SK-N-SH (cell line): ENCODE measurements around the gene CFAP299. TPM values are rescaled to one million over a fixed set of nuclear protein-coding genes. Genes with fewer than 3 reads are reported as not detected.
A peak's percentile ranks its signal among the peaks of the same experiment; 100 is the strongest.

Source experiments
- CTCF ChIA-PET: fragments of 300-600, 350-600 bp; formaldehyde crosslinking; extraction: SDS; loops from one replicate; lab custom pipeline; 2021; lab: Yijun Ruan, JAX
- POLR2A ChIA-PET: fragments of 350-600 bp; sonication (Branson Sonifier 250); formaldehyde crosslinking; extraction: SDS; loops from one replicate; lab custom pipeline; 2020; ENCODE audit warnings: antibody characterized with exemption, inconsistent platforms; lab: Yijun Ruan, JAX
- DNase-seq: peaks from one replicate; pipeline ENCODE4 v3.0.0; 2012
- H2AFZ ChIP-seq: fragments of 200-600 bp; sonication (generic); 2 replicates; pipeline ENCODE4 v1.8.1; 2016; ENCODE audit warnings: antibody characterized with exemption, mild to moderate bottlenecking, low read depth
- H3F3A ChIP-seq: fragments of 200-600 bp; sonication (generic); replicated peaks from 2 replicates; pipeline ENCODE3; 2016; ENCODE audit warnings: antibody characterized with exemption, mild to moderate bottlenecking; ENCODE audit not compliant: insufficient read depth
- H3K27ac ChIP-seq, 2 experiments: fragments of 200-500 bp in 1 of 2; fragments of 200-600 bp in 1 of 2; sonication (Bioruptor generic) in 1 of 2; sonication (generic), shearing (Covaris generic) in 1 of 2; 2 replicates each; pipeline versions ENCODE4 v1.5.1 to v1.6.1; 2014 to 2016; ENCODE audit warnings: low read depth in 2 of 2, inconsistent platforms in 1 of 2, low read length in 1 of 2, mild to moderate bottlenecking in 1 of 2, mixed read lengths in 1 of 2
- H3K27me3 ChIP-seq: fragments of 200-600 bp; sonication (generic), shearing (Covaris generic); 2 replicates; pipeline ENCODE4 v1.6.1; 2016; ENCODE audit warnings: mixed run types; ENCODE audit not compliant: insufficient read depth
- H3K36me3 ChIP-seq, 2 experiments: fragments of 200-500 bp in 1 of 2; fragments of 200-600 bp in 1 of 2; sonication (Bioruptor generic) in 1 of 2; sonication (generic) in 1 of 2; replicated peaks in 1 of 2; 2 replicates each; pipeline versions ENCODE3 to v1.5.1; 2014 to 2016; ENCODE audit warnings: low read length in 1 of 2, mild to moderate bottlenecking in 1 of 2; ENCODE audit not compliant: insufficient read depth in 2 of 2, control insufficient read depth in 1 of 2
- H3K4me1 ChIP-seq, 2 experiments: fragments of 200-500 bp in 1 of 2; fragments of 200-600 bp in 1 of 2; sonication (Bioruptor generic) in 1 of 2; sonication (generic), shearing (Covaris generic) in 1 of 2; 2 replicates each; pipeline versions ENCODE4 v1.5.1 to v1.6.1; 2014 to 2016; ENCODE audit warnings: low read depth in 1 of 2, low read length in 1 of 2, mixed run types in 1 of 2; ENCODE audit not compliant: insufficient read depth in 2 of 2, control insufficient read depth in 1 of 2
- H3K4me2 ChIP-seq: fragments of 200-600 bp; sonication (generic), shearing (Covaris generic); 2 replicates; pipeline ENCODE4 v1.6.1; 2017; ENCODE audit warnings: mixed run types
- H3K4me3 ChIP-seq, 2 experiments: fragments of 200-500 bp in 1 of 2; fragments of 200-600 bp in 1 of 2; sonication (Bioruptor generic) in 1 of 2; sonication (generic), shearing (Covaris generic) in 1 of 2; 2 replicates each; pipeline versions ENCODE4 v1.5.1 to v1.8.1; 2014 to 2016; ENCODE audit warnings: low read depth in 2 of 2, inconsistent platforms in 1 of 2, low read length in 1 of 2, mild to moderate bottlenecking in 1 of 2, mixed read lengths in 1 of 2, moderate library complexity in 1 of 2
- H3K79me2 ChIP-seq: fragments of 200-600 bp; sonication (generic); 2 replicates; pipeline ENCODE4 v1.8.1; 2017; ENCODE audit warnings: mild to moderate bottlenecking; ENCODE audit not compliant: insufficient read depth
- H3K9ac ChIP-seq: fragments of 200-600 bp; sonication (generic); 2 replicates; pipeline ENCODE4 v1.6.1; 2017; ENCODE audit warnings: mixed run types
- H3K9me2 ChIP-seq: fragments of 200-600 bp; sonication (generic); 2 replicates; pipeline ENCODE4 v1.6.1; 2017; ENCODE audit warnings: mixed run types
- H3K9me3 ChIP-seq: fragments of 200-600 bp; sonication (generic); 2 replicates; pipeline ENCODE4 v1.6.1; 2017; ENCODE audit warnings: mixed run types, mild to moderate bottlenecking, moderate library complexity
- H4K20me1 ChIP-seq: fragments of 200-600 bp; sonication (generic); 2 replicates; pipeline ENCODE4 v1.6.1; 2017; ENCODE audit warnings: mild to moderate bottlenecking, mixed run types; ENCODE audit not compliant: insufficient read depth
- CHD2 ChIP-seq: fragments of 150-350 bp; IDR thresholded peaks from 2 replicates; pipeline ENCODE4 v1.6.1; 2018; ENCODE audit warnings: low read length; ENCODE audit not compliant: partially characterized antibody
- CTCF ChIP-seq: fragments of 200-600 bp; sonication (generic); IDR thresholded peaks from 2 replicates; pipeline ENCODE4 v1.6.1; 2017; ENCODE audit warnings: antibody characterized with exemption, mild to moderate bottlenecking, moderate library complexity
- FOSL2 ChIP-seq: IDR thresholded peaks from 2 replicates; pipeline ENCODE4 v1.4.0; 2012; ENCODE audit warnings: low read depth, mild to moderate bottlenecking, moderate library complexity, borderline replicate concordance
- FOXJ3 ChIP-seq: sonication (generic); formaldehyde crosslinking; IDR thresholded peaks from 2 replicates; pipeline ENCODE4 v1.5.1; 2020; ENCODE audit warnings: mild to moderate bottlenecking, missing genetic modification reagents
- FOXM1 ChIP-seq: IDR thresholded peaks from 2 replicates; pipeline ENCODE4 v1.4.0; 2012; ENCODE audit warnings: low read depth, mild to moderate bottlenecking
- GABPA ChIP-seq: IDR thresholded peaks from 2 replicates; pipeline ENCODE4 v1.4.0; 2012; ENCODE audit warnings: low read depth, mild to moderate bottlenecking
- GATA2 ChIP-seq: sonication (generic); formaldehyde crosslinking; IDR thresholded peaks from 2 replicates; pipeline ENCODE4 v1.5.0; 2020; ENCODE audit warnings: mild to moderate bottlenecking, missing genetic modification reagents
- JUND ChIP-seq: IDR thresholded peaks from 2 replicates; pipeline ENCODE4 v1.4.0; 2012
- MEF2A ChIP-seq: IDR thresholded peaks from 2 replicates; pipeline ENCODE4 v1.4.0; 2012; ENCODE audit warnings: low read depth, borderline replicate concordance
- NFIC ChIP-seq: IDR thresholded peaks from 2 replicates; pipeline ENCODE4 v1.4.0; 2012; ENCODE audit warnings: borderline replicate concordance
- NRF1 ChIP-seq: IDR thresholded peaks from 2 replicates; pipeline ENCODE4 v1.6.1; 2012; ENCODE audit warnings: low read depth, mild to moderate bottlenecking, low read length
- PBX3 ChIP-seq: IDR thresholded peaks from 2 replicates; pipeline ENCODE4; 2012
- POLR2AphosphoS5 ChIP-seq: IDR thresholded peaks from 2 replicates; pipeline ENCODE4 v1.6.1; 2012; ENCODE audit warnings: low read depth, low read length
- RAD21 ChIP-seq: IDR thresholded peaks from 2 replicates; pipeline ENCODE4 v1.6.1; 2012; ENCODE audit warnings: mild to moderate bottlenecking, low read length
- RFX5 ChIP-seq: IDR thresholded peaks from 2 replicates; pipeline ENCODE4 v1.6.1; 2012; ENCODE audit warnings: mild to moderate bottlenecking, improper control_type of control experiment, low read length
- TAF1 ChIP-seq: IDR thresholded peaks from 2 replicates; pipeline ENCODE4 v1.6.1; 2012; ENCODE audit warnings: low read depth, mild to moderate bottlenecking, low read length, moderate library complexity, borderline replicate concordance
- USF2 ChIP-seq: fragments of 150-350 bp; IDR thresholded peaks from 2 replicates; pipeline ENCODE4 v1.6.1; 2017; ENCODE audit warnings: antibody characterized with exemption, low read length, low read depth, borderline replicate concordance
- WGBS: methylation state at CpG from one replicate; pipeline ENCODE4 v1.1.6; 2017; ENCODE audit warnings: low lambda C conversion rate; 5-methylcytosine and 5-hydroxymethylcytosine counted together
- polyA plus RNA-seq, 3 experiments: library from polyadenylated mRNA; depleted of rRNA; stranded (reverse); fragments of >200 nt; gene quantifications; 2 replicates each; pipeline ENCODE4 v1.2.3, GENCODE V29; 2012

Gene CFAP299
- polyA plus RNA-seq, 1 of the 3 experiments (the other 2 are of a cell fraction), result 1.2 TPM

- POLR2A ChIA-PET, result no interaction called here
- no peaks in the 10 kb centered on the region for H4K20me1 ChIP-seq
- H3K4me2 ChIP-seq, result peak overlapping the region; percentile 57
- 3% methylated on average over 1 of the region's 1 CpG for WGBS
- H3F3A ChIP-seq, result no peaks in the 10 kb centered on the region
- no peak for DNase-seq
- no peaks in the 10 kb centered on the region for H3K79me2 ChIP-seq
- TF ChIP-seq FOSL2 (peak; percentile 85), NRF1 (no peak), JUND (peak; percentile 65)
- TF ChIP-seq, all 33 proteins: peak for 2
- no peaks in the 10 kb centered on the region for H3K9me3 ChIP-seq
- no peak overlapping the region for H3K9ac ChIP-seq
- no peaks in the 10 kb centered on the region for H3K4me1 ChIP-seq
- H3K4me3 ChIP-seq, result no peak overlapping the region
- no peaks in the 10 kb centered on the region for H3K9me2 ChIP-seq
- no peaks in the 10 kb centered on the region for H3K36me3 ChIP-seq
- peak overlapping the region in 1 of 2 experiments; percentile 0; a peak in 1 of 4 replicates for H3K27ac ChIP-seq
- H3K27me3 ChIP-seq, result no peaks in the 10 kb centered on the region
- H2AFZ ChIP-seq, result no peak overlapping the region
- CTCF ChIA-PET, result interaction anchor here (1.0 kb wide), 1 partner anchor 27 kb away, joined by 3 read pairs; no protein-coding TSS in a partner anchor
Observed at GRCh38 chr4:80926446-80926845, 590.9 kb downstream of the CFAP299 start.

- Histone ChIP-seq H3F3A (no peaks in the 10 kb centered on the region), H3K79me2 (no peaks in the 10 kb centered on the region), H3K4me1 (no peaks in the 10 kb centered on the region), H3K9me3 (no peaks in the 10 kb centered on the region), H3K36me3 (no peaks in the 10 kb centered on the region), H3K27ac (peak overlapping the region in 1 of 2 experiments; percentile 0; a peak in 1 of 4 replicates), H3K4me2 (peak overlapping the region; percentile 57), H2AFZ (no peak overlapping the region), H4K20me1 (no peaks in the 10 kb centered on the region), H3K9ac (no peak overlapping the region), H3K9me2 (no peaks in the 10 kb centered on the region), H3K27me3 (no peaks in the 10 kb centered on the region), H3K4me3 (no peak overlapping the region)
- POLR2A ChIA-PET, result no interaction called here
- CTCF ChIA-PET, result no interaction called here
- WGBS, result 3% methylated on average over 1 of the region's 1 CpG
- TF ChIP-seq NFIC (no peak), MEF2A (no peak), CTCF (no peak), FOXJ3 (CRISPR knock-in tag) (no peak), USF2 (no peak), FOXM1 (no peak), GATA2 (CRISPR knock-in tag) (no peak), GABPA (no peak), TAF1 (no peak), NRF1 (no peak), RFX5 (no peak), CHD2 (no peak), POLR2AphosphoS5 (no peak), PBX3 (no peak), RAD21 (no peak)
- no peak for DNase-seq
Observed at GRCh38 chr4:80926891-80927290, 591.4 kb downstream of the CFAP299 start.
